Ovary (tissue), 10 donors: ENCODE measurements around the gene ATP13A5. TPM values are rescaled to one million over a fixed set of nuclear protein-coding genes. Genes with fewer than 3 reads are reported as not detected.

ENCODE experiments used
- DNase-seq, 5 donors: peaks; one replicate each; pipeline ENCODE4 v3.0.0-alpha.2; 2019 to 2020
- H3K27ac ChIP-seq, 2 donors: fragments of 200-600 bp; one replicate each; pipeline versions ENCODE4 v1.5.1 to v1.8.0; 2019 to 2022
- H3K27me3 ChIP-seq: fragments of 200-600 bp; one replicate; pipeline ENCODE4 v1.8.0; 2022
- H3K36me3 ChIP-seq: fragments of 200-600 bp; sonication (generic); one replicate; pipeline ENCODE4 v1.5.1; 2019
- H3K4me1 ChIP-seq: one replicate; pipeline ENCODE4 v1.8.1; 2013; ENCODE audit warnings: mild to moderate bottlenecking, moderate library complexity; ENCODE audit not compliant: insufficient read depth
- H3K4me3 ChIP-seq: fragments of 200-600 bp; sonication (generic); one replicate; pipeline ENCODE4 v1.5.1; 2017
- H3K9me3 ChIP-seq, 2 donors: fragments of 200-600 bp in 1 of 2; sonication (generic) in 1 of 2; one replicate each; pipeline versions ENCODE4 v1.5.1 to v1.8.1; 2013 to 2019; ENCODE audit warnings: mild to moderate bottlenecking in 1 of 2, moderate library complexity in 1 of 2
- EP300 ChIP-seq: sonication (generic); formaldehyde crosslinking; IDR thresholded peaks from one replicate; pipeline ENCODE4 v1.6.1; 2017; ENCODE audit warnings: antibody characterized with exemption
- POLR2A ChIP-seq: fragments of 450-650 bp; IDR thresholded peaks from one replicate; pipeline ENCODE4 v1.6.1; 2017; ENCODE audit warnings: antibody characterized with exemption, mild to moderate bottlenecking, moderate library complexity
- WGBS, 3 donors: extraction: QIAGEN DNeasy Blood & Tissue Kit in 1 of 3; methylation state at CpG; one replicate each; pipeline versions ENCODE4 v1.1.5 to v1.1.7; 2013 to 2017; 5-methylcytosine and 5-hydroxymethylcytosine counted together
- intact Hi-C, 4 donors: fragments of 100-400 bp; cut with DNase I; formaldehyde crosslinking; loops; one replicate each; pipeline versions ENCODE4 v1.11.0 to v1.15.1; 2022 to 2023
- long read RNA-seq, 3 donors: library from polyadenylated mRNA in 2 of 3; unstranded in 2 of 3; transcript quantifications; one replicate each; pipeline ENCODE4 v2.0.0 and lab custom pipeline, GENCODE V29; 2021 to 2026
- polyA plus RNA-seq, 2 donors: library from polyadenylated mRNA; stranded (reverse); fragments of 200-250 nt in 1 of 2; fragments of 350-450 nt in 1 of 2; fragmentation: Illumina TruSeq in 1 of 2; extraction: RNeasy Lipid Tissue Mini Kit (QIAGEN cat#74804) in 1 of 2; gene quantifications; one replicate each; pipeline ENCODE4 v1.2.3, GENCODE V29; 2013 to 2014
- total RNA-seq, 7 donors: library from RNA; depleted of rRNA in 2 of 7; stranded (reverse); fragments of >200 nt in 2 of 7; fragmentation: NEBNext Ultra II Directional in 3 of 7; extraction: Animal tissue kit (Norgen Biotek cat#: 25700) in 3 of 7; gene quantifications; one replicate each; pipeline versions ENCODE4 v1.1.0 to v1.2.4, GENCODE V29; 2016 to 2023
- TF ChIP-seq, protein P1 (sequence below), 3 donors: fragments of 450-650 bp in 2 of 3; fragments of 200-600 bp in 1 of 3; IDR thresholded peaks; one replicate each; pipeline versions ENCODE4 v1.5.1 to v1.8.0; 2016 to 2022; ENCODE audit warnings: antibody characterized with exemption in 3 of 3, mild to moderate bottlenecking in 1 of 3
- donor health status: DM: no; HTN: no; CAD: no; lungs with moderate emphysema.
- donor health status: DM: no; HTN: no; CAD: no.
- donor health status: Bipolar disorder and iron deficiency.
- donor health status: DM: yes; HTN: yes; CAD: no.
- donor health status: DM: no; HTN: no; CAD: no.
- donor health status: DM: yes; HTN: yes; CAD: no.

Gene ATP13A5, protein sequence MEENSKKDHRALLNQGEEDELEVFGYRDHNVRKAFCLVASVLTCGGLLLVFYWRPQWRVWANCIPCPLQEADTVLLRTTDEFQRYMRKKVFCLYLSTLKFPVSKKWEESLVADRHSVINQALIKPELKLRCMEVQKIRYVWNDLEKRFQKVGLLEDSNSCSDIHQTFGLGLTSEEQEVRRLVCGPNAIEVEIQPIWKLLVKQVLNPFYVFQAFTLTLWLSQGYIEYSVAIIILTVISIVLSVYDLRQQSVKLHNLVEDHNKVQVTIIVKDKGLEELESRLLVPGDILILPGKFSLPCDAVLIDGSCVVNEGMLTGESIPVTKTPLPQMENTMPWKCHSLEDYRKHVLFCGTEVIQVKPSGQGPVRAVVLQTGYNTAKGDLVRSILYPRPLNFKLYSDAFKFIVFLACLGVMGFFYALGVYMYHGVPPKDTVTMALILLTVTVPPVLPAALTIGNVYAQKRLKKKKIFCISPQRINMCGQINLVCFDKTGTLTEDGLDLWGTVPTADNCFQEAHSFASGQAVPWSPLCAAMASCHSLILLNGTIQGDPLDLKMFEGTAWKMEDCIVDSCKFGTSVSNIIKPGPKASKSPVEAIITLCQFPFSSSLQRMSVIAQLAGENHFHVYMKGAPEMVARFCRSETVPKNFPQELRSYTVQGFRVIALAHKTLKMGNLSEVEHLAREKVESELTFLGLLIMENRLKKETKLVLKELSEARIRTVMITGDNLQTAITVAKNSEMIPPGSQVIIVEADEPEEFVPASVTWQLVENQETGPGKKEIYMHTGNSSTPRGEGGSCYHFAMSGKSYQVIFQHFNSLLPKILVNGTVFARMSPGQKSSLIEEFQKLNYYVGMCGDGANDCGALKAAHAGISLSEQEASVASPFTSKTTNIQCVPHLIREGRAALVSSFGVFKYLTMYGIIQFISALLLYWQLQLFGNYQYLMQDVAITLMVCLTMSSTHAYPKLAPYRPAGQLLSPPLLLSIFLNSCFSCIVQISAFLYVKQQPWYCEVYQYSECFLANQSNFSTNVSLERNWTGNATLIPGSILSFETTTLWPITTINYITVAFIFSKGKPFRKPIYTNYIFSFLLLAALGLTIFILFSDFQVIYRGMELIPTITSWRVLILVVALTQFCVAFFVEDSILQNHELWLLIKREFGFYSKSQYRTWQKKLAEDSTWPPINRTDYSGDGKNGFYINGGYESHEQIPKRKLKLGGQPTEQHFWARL
- total RNA-seq = under 1 TPM in 1 of 7 donors, not detected in 6; 0.36 TPM
- under 1 TPM in 1 of 2 donors, not detected in 1; 0.07 TPM for polyA plus RNA-seq
- long read RNA-seq, donor 1 = 0 reads
- long read RNA-seq, donor 2 = 0 reads
- long read RNA-seq, donor 3 = 0 reads

DNA sequence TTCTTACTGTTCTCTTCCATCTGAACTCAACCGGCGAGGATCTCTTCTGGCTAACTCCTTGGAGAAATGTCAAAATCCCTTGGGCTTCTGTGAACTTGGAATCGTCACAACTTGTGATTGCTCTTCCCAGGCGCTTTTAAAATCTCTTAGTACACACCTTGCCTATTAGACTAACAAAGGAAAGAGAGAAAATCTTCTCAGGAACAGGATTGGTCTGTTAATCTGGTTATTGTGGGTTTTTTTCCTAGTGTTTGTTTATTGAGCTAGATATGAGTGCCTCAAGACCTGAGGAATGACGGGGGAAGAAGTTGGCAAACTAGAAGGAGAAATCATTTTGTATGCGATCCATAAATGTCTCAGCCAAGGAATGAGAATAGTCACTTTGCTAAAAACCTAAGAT is at the start of gene ATP13A5:
Gene ATP13A5, minus strand, starts transcription at position 48 of the 400 bp plus-strand sequence. Its CDS starts 28 bp downstream, at position 20.
- no peak for TF ChIP-seq EP300
- TF ChIP-seq POLR2A = no peak
- TF ChIP-seq, protein P1, sequence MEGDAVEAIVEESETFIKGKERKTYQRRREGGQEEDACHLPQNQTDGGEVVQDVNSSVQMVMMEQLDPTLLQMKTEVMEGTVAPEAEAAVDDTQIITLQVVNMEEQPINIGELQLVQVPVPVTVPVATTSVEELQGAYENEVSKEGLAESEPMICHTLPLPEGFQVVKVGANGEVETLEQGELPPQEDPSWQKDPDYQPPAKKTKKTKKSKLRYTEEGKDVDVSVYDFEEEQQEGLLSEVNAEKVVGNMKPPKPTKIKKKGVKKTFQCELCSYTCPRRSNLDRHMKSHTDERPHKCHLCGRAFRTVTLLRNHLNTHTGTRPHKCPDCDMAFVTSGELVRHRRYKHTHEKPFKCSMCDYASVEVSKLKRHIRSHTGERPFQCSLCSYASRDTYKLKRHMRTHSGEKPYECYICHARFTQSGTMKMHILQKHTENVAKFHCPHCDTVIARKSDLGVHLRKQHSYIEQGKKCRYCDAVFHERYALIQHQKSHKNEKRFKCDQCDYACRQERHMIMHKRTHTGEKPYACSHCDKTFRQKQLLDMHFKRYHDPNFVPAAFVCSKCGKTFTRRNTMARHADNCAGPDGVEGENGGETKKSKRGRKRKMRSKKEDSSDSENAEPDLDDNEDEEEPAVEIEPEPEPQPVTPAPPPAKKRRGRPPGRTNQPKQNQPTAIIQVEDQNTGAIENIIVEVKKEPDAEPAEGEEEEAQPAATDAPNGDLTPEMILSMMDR (IDR thresholded peaks at IDR 0.05) = no peak
- DNase-seq = no peak
- Histone ChIP-seq H3K27me3 (no peaks in the 10 kb centered on the region), H3K9me3 (no peaks in the 10 kb centered on the region), H3K36me3 (no peaks in the 10 kb centered on the region), H3K4me1 (no peaks in the 10 kb centered on the region), H3K4me3 (no peak within 1 kb of the TSS), H3K27ac (no peak within 1 kb of the TSS)
- WGBS, 3 donors = 55 to 70% (median 59%) methylated on average over 6 of the region's 6 CpGs
- intact Hi-C loops = no loop called here

DNA sequence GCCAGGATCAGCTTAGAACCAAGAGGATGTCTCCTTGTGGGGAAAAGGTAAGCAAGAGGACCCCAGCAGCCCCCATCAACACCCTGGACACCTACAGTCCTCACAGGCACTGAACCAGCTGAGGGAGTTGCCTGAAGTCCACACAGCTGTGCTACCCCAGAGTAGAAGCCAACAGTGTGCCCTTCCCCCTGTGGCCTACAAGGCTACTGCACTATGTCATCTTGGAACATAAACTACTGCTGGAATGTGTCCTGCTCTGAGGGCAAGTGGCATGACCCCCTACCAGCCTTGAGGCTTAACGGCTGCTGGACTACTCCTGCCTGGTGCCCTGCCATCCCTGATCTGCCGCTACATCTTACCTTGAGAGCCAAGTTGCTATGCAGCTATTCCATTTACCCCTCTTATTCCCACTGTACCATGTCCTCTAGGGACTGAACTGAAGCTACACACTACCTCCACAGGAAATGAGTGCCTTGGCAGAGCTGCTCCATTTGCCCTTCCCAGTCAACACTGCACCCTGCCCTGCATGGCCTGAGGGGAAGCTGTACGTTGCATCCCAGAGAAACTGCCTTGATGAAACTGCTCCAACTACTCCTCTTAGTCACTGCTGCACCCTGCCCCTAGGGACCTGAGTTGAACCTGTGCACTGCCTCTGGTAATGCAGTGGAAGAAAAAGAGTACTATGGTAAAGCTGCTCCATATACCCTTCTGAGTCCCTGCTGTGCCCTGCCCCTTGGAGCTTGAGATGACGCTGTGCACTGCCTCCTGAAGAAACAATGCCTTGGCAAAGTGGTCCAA is 40.2 kb upstream of the ATP13A5 start:
- DNase-seq = no peak
- Histone ChIP-seq H3K27me3 (no peaks in the 10 kb centered on the region), H3K4me1 (no peaks in the 10 kb centered on the region), H3K36me3 (no peaks in the 10 kb centered on the region), H3K4me3 (no peak overlapping the region), H3K27ac (no peak overlapping the region), H3K9me3 (no peaks in the 10 kb centered on the region)
- 86 to 92% (median 92%) methylated on average over 4 of the region's 4 CpGs for WGBS, 3 donors
- intact Hi-C loops = no loop called here
- TF ChIP-seq, protein P1 (IDR thresholded peaks at IDR 0.05) = no peak
- TF ChIP-seq EP300 (no peak), POLR2A (no peak)

DNA sequence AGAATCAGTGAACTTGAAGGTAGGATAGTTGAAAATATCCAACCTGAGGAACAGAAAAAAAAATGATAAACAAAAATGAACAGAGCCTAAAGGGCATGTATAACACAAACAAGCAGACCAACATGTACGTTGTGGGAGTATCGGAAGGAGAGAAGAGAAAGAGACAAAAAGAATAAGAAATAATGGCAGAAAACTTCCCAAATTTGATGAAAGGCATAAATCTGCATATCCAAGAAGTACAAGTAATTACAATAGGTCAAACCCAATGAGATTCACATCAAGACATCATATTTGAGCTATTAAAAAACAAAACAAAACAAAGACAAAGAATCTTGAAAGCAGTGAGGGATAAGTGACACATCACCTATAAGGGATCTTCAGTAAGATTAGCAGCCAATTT is 38.1 kb upstream of the ATP13A5 start:
- no peak for DNase-seq
- Histone ChIP-seq H3K4me3 (no peak overlapping the region), H3K27ac (no peak overlapping the region), H3K4me1 (no peaks in the 10 kb centered on the region), H3K9me3 (no peaks in the 10 kb centered on the region), H3K36me3 (no peaks in the 10 kb centered on the region), H3K27me3 (no peaks in the 10 kb centered on the region)
- TF ChIP-seq POLR2A (no peak), EP300 (no peak)
- TF ChIP-seq, protein P1 (IDR thresholded peaks at IDR 0.05) = no peak
- 84 to 95% (median 88%) methylated on average over 2 of the region's 2 CpGs for WGBS, 3 donors
- intact Hi-C loops = no loop called here
